DND-41 (cell line): Measurements from ENCODE around the gene EPDR1.

Source experiments
- EZH2 ChIP-seq: IDR thresholded peaks from 3 replicates; pipeline ENCODE4 v1.6.1; 2012; ENCODE audit warnings: borderline replicate concordance, low read depth, mild to moderate bottlenecking, moderate library complexity, low read length, inconsistent platforms; ENCODE audit not compliant: severe bottlenecking
- TF ChIP-seq, protein P1 (sequence below): IDR thresholded peaks from 2 replicates; pipeline ENCODE4 v1.5.1; 2012; ENCODE audit warnings: borderline replicate concordance, low read length, moderate library complexity, mild to moderate bottlenecking; ENCODE audit not compliant: poor library complexity, severe bottlenecking; ENCODE audit errors: extremely low read depth

- TF ChIP-seq, protein P1, sequence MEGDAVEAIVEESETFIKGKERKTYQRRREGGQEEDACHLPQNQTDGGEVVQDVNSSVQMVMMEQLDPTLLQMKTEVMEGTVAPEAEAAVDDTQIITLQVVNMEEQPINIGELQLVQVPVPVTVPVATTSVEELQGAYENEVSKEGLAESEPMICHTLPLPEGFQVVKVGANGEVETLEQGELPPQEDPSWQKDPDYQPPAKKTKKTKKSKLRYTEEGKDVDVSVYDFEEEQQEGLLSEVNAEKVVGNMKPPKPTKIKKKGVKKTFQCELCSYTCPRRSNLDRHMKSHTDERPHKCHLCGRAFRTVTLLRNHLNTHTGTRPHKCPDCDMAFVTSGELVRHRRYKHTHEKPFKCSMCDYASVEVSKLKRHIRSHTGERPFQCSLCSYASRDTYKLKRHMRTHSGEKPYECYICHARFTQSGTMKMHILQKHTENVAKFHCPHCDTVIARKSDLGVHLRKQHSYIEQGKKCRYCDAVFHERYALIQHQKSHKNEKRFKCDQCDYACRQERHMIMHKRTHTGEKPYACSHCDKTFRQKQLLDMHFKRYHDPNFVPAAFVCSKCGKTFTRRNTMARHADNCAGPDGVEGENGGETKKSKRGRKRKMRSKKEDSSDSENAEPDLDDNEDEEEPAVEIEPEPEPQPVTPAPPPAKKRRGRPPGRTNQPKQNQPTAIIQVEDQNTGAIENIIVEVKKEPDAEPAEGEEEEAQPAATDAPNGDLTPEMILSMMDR, result no peak
- no peak for TF ChIP-seq EZH2
Observed at GRCh38 chr7:37988721-37989650, 68.5 kb downstream of the EPDR1 start.
